A549 (cell line): Measurements from ENCODE around the gene EME2. TPM values are rescaled to one million over a fixed set of nuclear protein-coding genes. Genes with fewer than 3 reads are reported as not detected.
A peak's percentile ranks its signal among the peaks of the same experiment; 100 is the strongest.

Experiments used
- ATAC-seq, 2 experiments: fragments of 200-7000 bp in 1 of 2; fragments of >200 bp in 1 of 2; cut with Nextera tagmentation in 1 of 2; cut with Tn5 transposase in 1 of 2; 3 replicates each; pipeline versions ENCODE4 v1.8.0 to v1.9.1; 2018 to 2020; ENCODE audit warnings: mild to moderate bottlenecking in 1 of 2, moderate library complexity in 1 of 2
- CTCF ChIA-PET: fragments of 300-600 bp; sonication (Branson Sonifier 250); formaldehyde crosslinking; extraction: SDS; loops from one replicate; lab custom pipeline; 2021; ENCODE audit warnings: antibody characterized with exemption, inconsistent platforms; lab: Yijun Ruan, JAX
- POLR2A ChIA-PET: fragments of 350-600 bp; formaldehyde crosslinking; extraction: SDS; loops from one replicate; lab custom pipeline; 2021; ENCODE audit warnings: antibody characterized with exemption, inconsistent platforms; lab: Yijun Ruan, JAX
- DNase-seq, 2 experiments: peaks; one replicate each; pipeline versions ENCODE4 v3.0.0 to v3.0.0-alpha.2; 2011 to 2016; ENCODE audit warnings: low read depth in 1 of 2, low spot score in 1 of 2
- FAIRE-seq: peaks from 2 replicates; lab custom pipeline; 2011; peaks lifted over from hg19 to GRCh38; lab: Jason Lieb, UNC
- H3K27ac ChIP-seq, 2 experiments: fragments of >200 bp; sonication (Bioruptor Twin); formaldehyde crosslinking; 3 replicates each; pipeline ENCODE4 v1.5.1; 2016 to 2017
- H3K4me1 ChIP-seq: fragments of >200 bp; sonication (Bioruptor Twin); formaldehyde crosslinking; 3 replicates; pipeline ENCODE4 v1.6.1; 2016
- H3K4me2 ChIP-seq: fragments of >200 bp; sonication (Bioruptor Twin); formaldehyde crosslinking; 3 replicates; pipeline ENCODE4 v1.6.1; 2016
- H3K4me3 ChIP-seq: fragments of >200 bp; sonication (Bioruptor Twin); formaldehyde crosslinking; 3 replicates; pipeline ENCODE4 v1.5.1; 2016
- H3K9me3 ChIP-seq: fragments of >200 bp; sonication (Bioruptor Twin); formaldehyde crosslinking; 3 replicates; pipeline ENCODE4 v1.6.1; 2016
- CHD2 ChIP-seq: fragments of 150-350 bp; IDR thresholded peaks from 2 replicates; pipeline ENCODE4 v1.6.1; 2014; ENCODE audit warnings: low read length; ENCODE audit not compliant: partially characterized antibody
- ESRRA ChIP-seq: fragments of 150-350 bp; IDR thresholded peaks from 2 replicates; pipeline ENCODE4 v1.6.1; 2014; ENCODE audit warnings: mild to moderate bottlenecking, low read length, borderline replicate concordance
- JUN ChIP-seq, 2 experiments: fragments of >200 bp; sonication (Bioruptor Twin); formaldehyde crosslinking; IDR thresholded peaks; 2 replicates in 1 of 2; 3 replicates in 1 of 2; pipeline ENCODE4 v1.6.1; 2016 to 2017
- MAFK ChIP-seq: fragments of 450-650 bp; IDR thresholded peaks from 2 replicates; pipeline ENCODE4 v1.6.1; 2014; ENCODE audit not compliant: partially characterized antibody
- MAZ ChIP-seq: fragments of 150-350 bp; IDR thresholded peaks from 2 replicates; pipeline ENCODE4 v1.6.1; 2014; ENCODE audit warnings: antibody characterized with exemption, low read depth, low read length, borderline replicate concordance
- NPAS2 ChIP-seq: fragments of 250-450 bp; sonication (Bioruptor Pico); IDR thresholded peaks from 2 replicates; pipeline ENCODE4 v1.8.0; 2022; ENCODE audit warnings: mild to moderate bottlenecking, moderate library complexity, borderline replicate concordance
- POLR2A ChIP-seq: IDR thresholded peaks from 2 replicates; pipeline ENCODE4 v1.6.1; 2012; ENCODE audit warnings: mild to moderate bottlenecking, low read length
- RAD21 ChIP-seq, 2 experiments: fragments of >200 bp in 1 of 2; sonication (Bioruptor Twin) in 1 of 2; formaldehyde crosslinking in 1 of 2; IDR thresholded peaks in 1 of 2; conservative IDR thresholded peaks in 1 of 2; 2 replicates in 1 of 2; 3 replicates in 1 of 2; pipeline ENCODE4 v1.6.1; 2012 to 2018; ENCODE audit warnings: inconsistent platforms in 1 of 2
- WGBS: methylation state at CpG from one replicate; pipeline ENCODE4 v1.1.6; 2017; ENCODE audit errors: missing lambda C conversion rate; 5-methylcytosine and 5-hydroxymethylcytosine counted together
- polyA plus RNA-seq, 4 experiments: library from polyadenylated mRNA; depleted of rRNA in 3 of 4; stranded (reverse); fragments of >200 nt; fragmentation: RNase III in 1 of 4; extraction: RNeasy Plus Mini Kit Qiagen cat#74134 plus additional on column Dnase treatment in 1 of 4; gene quantifications; 2 replicates in 3 of 4; 3 replicates in 1 of 4; pipeline ENCODE4 v1.2.3, GENCODE V29; 2011 to 2017
- TF ChIP-seq, protein P1 (sequence below): fragments of 250-450 bp; sonication (Bioruptor Pico); IDR thresholded peaks from 2 replicates; pipeline ENCODE4 v1.5.0; 2021; ENCODE audit warnings: mild to moderate bottlenecking, moderate library complexity, borderline replicate concordance
- TF ChIP-seq, protein P2 (sequence below): fragments of >200 bp; sonication (Bioruptor Twin); formaldehyde crosslinking; IDR thresholded peaks from 3 replicates; pipeline ENCODE4 v1.5.1; 2016
- TF ChIP-seq, protein P3 (sequence below): IDR thresholded peaks from 2 replicates; pipeline ENCODE4 v1.6.1; 2012
- TF ChIP-seq, protein P4 (sequence below): IDR thresholded peaks from 2 replicates; pipeline ENCODE4 v1.6.1; 2012; ENCODE audit warnings: low read depth, borderline replicate concordance

EME2 gene
- polyA plus RNA-seq, 2 of the 4 experiments (the other 2 are of a cell fraction): 2.9 to 16.5 TPM

DNA sequence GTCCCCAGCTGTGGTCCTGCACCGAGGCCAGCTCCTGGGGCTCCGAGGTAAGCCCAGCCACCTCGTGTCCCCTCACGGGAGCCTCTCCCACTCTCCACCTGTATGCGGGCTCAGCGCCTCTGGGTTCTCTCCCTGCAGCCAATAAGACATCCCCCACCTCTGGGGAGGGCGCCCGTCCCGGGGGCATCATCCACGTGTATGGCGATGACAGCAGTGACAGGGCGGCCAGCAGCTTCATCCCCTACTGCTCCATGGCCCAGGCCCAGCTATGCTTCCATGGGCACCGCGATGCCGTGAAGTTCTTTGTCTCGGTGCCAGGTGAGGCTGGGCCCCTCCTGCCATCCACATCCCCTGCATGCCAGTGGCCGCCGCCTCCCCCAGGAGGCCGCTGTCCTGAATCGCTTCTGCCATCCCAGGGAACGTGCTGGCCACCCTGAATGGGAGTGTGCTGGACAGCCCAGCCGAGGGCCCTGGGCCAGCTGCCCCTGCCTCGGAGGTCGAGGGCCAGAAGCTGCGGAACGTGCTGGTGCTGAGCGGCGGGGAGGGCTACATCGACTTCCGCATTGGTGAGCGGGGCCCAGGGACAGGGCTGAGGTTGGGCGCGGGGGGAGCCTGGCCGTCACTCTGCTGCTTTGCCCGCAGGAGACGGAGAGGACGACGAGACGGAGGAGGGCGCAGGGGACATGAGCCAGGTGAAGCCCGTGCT is 4.4 kb upstream of the EME2 start:
- WGBS: 88% methylated on average over 29 of the region's 41 CpGs
- ChIA-PET CTCF (interaction anchor here (1.7 to 8.5 kb wide), 3 partner anchors 8 to 61 kb away, joined by 4 to 56 read pairs (median 7); partner anchors contain the start of gene MAPK8IP3), POLR2A (interaction anchor here (6.5 kb wide), 1 partner anchor 14 kb away, joined by 46 read pairs; the partner anchor contains the start of genes NUBP2 and SPSB3)
- Histone ChIP-seq H3K4me1 (peaks cover 14% of the 10 kb centered on the region), H3K27ac (no peak overlapping the region), H3K4me2 (no peak overlapping the region)
- no peak for FAIRE-seq
- DNase-seq: no peak
- TF ChIP-seq NPAS2 (no peak), JUN (IDR thresholded peaks at IDR 0.05) (no peak), MAFK (no peak), CHD2 (no peak), MAZ (no peak)
- TF ChIP-seq, protein P1, sequence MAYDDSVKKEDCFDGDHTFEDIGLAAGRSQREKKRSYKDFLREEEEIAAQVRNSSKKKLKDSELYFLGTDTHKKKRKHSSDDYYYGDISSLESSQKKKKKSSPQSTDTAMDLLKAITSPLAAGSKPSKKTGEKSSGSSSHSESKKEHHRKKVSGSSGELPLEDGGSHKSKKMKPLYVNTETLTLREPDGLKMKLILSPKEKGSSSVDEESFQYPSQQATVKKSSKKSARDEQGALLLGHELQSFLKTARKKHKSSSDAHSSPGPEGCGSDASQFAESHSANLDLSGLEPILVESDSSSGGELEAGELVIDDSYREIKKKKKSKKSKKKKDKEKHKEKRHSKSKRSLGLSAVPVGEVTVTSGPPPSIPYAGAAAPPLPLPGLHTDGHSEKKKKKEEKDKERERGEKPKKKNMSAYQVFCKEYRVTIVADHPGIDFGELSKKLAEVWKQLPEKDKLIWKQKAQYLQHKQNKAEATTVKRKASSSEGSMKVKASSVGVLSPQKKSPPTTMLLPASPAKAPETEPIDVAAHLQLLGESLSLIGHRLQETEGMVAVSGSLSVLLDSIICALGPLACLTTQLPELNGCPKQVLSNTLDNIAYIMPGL (CRISPR knock-in tag): no peak
- TF ChIP-seq, protein P2, sequence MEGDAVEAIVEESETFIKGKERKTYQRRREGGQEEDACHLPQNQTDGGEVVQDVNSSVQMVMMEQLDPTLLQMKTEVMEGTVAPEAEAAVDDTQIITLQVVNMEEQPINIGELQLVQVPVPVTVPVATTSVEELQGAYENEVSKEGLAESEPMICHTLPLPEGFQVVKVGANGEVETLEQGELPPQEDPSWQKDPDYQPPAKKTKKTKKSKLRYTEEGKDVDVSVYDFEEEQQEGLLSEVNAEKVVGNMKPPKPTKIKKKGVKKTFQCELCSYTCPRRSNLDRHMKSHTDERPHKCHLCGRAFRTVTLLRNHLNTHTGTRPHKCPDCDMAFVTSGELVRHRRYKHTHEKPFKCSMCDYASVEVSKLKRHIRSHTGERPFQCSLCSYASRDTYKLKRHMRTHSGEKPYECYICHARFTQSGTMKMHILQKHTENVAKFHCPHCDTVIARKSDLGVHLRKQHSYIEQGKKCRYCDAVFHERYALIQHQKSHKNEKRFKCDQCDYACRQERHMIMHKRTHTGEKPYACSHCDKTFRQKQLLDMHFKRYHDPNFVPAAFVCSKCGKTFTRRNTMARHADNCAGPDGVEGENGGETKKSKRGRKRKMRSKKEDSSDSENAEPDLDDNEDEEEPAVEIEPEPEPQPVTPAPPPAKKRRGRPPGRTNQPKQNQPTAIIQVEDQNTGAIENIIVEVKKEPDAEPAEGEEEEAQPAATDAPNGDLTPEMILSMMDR: no peak
- TF ChIP-seq, protein P3, sequence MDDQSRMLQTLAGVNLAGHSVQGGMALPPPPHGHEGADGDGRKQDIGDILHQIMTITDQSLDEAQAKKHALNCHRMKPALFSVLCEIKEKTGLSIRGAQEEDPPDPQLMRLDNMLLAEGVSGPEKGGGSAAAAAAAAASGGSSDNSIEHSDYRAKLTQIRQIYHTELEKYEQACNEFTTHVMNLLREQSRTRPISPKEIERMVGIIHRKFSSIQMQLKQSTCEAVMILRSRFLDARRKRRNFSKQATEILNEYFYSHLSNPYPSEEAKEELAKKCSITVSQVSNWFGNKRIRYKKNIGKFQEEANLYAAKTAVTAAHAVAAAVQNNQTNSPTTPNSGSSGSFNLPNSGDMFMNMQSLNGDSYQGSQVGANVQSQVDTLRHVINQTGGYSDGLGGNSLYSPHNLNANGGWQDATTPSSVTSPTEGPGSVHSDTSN: peak; percentile 27; the same call in 1 of the 2 replicates
- TF ChIP-seq, all 56 proteins: peak for 1
- Histone ChIP-seq H3K4me3 (no peak overlapping the region), H3K9me3 (no peaks in the 10 kb centered on the region)
- no peak for ATAC-seq

DNA sequence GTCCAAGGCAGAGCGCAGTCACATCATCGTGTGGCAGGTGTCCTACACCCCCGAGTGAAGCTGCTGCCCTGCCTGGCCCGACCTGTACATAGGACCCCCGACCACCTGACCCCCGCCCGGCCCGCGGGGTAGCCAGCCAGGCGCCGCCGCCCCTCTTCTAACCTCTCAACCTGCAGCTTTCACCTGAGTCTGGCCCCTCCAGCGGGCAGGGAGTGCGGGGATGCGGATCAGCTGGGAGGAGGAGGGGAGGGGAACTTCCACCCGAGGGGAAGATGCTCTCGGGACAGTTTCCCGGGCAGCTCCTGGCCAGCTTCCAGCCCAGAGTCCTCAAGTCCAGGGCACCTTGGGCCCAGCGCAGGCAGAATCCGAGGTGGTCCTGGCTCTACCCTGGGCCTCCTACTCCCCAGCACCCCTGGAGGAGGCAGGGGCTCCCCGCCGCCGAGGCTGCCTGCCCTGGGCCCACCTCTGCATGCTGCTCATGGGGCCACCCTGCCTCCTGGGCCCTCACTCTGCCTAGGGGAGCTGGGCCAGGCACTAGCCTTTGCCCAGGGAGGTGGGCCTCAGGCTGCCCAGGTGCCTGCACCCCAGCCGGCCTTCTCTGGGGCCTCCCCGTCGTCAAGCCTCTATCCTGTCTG is 3.7 kb upstream of the EME2 start:
- Histone ChIP-seq H3K27ac (peak overlapping the region in 1 of 2 experiments; percentile 98; a peak in 1 of 6 replicates), H3K4me2 (no peak overlapping the region)
- TF ChIP-seq RAD21 (conservative IDR thresholded peaks at IDR 0.05 in 1 of 2, IDR thresholded peaks at IDR 0.05 in 1 of 2) (no peak), POLR2A (0 out of 2 replicates have a peak, but pooled peaks have one; percentile 7), ESRRA (no peak)
- TF ChIP-seq, protein P4, sequence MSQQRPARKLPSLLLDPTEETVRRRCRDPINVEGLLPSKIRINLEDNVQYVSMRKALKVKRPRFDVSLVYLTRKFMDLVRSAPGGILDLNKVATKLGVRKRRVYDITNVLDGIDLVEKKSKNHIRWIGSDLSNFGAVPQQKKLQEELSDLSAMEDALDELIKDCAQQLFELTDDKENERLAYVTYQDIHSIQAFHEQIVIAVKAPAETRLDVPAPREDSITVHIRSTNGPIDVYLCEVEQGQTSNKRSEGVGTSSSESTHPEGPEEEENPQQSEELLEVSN: no peak
- TF ChIP-seq, protein P3: 0 out of 2 replicates have a peak, but pooled peaks have one; percentile 9
- TF ChIP-seq, all 56 proteins: peak for 2
- no peak for DNase-seq
- Histone ChIP-seq H3K4me1 (peaks cover 14% of the 10 kb centered on the region), H3K9me3 (no peaks in the 10 kb centered on the region), H3K4me3 (no peak overlapping the region)
- ChIA-PET POLR2A (interaction anchor here (6.5 kb wide), 1 partner anchor 13 kb away, joined by 46 read pairs; the partner anchor contains the start of genes NUBP2 and SPSB3), CTCF (interaction anchor here (1.7 to 8.5 kb wide), 3 partner anchors 9 to 62 kb away, joined by 4 to 56 read pairs (median 7); partner anchors contain the start of gene MAPK8IP3)
- 88% methylated on average over 13 of the region's 26 CpGs for WGBS
- no peak for ATAC-seq
- no peak for FAIRE-seq
